Measurements from ENCODE around the gene ITGB1. TPM values are rescaled to one million over a fixed set of nuclear protein-coding genes. Genes with fewer than 3 reads are reported as not detected.

Gene ITGB1
- total and polyA plus RNA-seq, 10 of the 15 experiments (the other 5 are each of a cell fraction or from before 2014, with no cell fraction given), result 2.8 to 20.7 (median 10.4) TPM

GRCh38 chr10:32931593-32931992 is 26.4 kb downstream of the ITGB1 start:
- TF ChIP-seq RUNX3 (IDR thresholded peaks at IDR 0.05; ENCODE audit: low read length) (peak; percentile 89), ATF2 (IDR thresholded peaks at IDR 0.05; ENCODE audit: low read length) (peak; percentile 34; the same call in 1 of the 2 replicates), JUND (IDR thresholded peaks at IDR 0.05; ENCODE audit: low read depth, low read length) (no peak), MEF2A (IDR thresholded peaks at IDR 0.05; ENCODE audit: insufficient read depth, low read depth, low read length) (peak; percentile 72), NFIC (IDR thresholded peaks at IDR 0.05; ENCODE audit: low read depth, low read length) (peak; percentile 51), TCF7 (IDR thresholded peaks at IDR 0.05; ENCODE audit: borderline replicate concordance) (peak; percentile 86), FOXM1 (IDR thresholded peaks at IDR 0.05; ENCODE audit: low read depth, low read length) (0 out of 2 replicates have a peak, but pooled peaks have one; percentile 28), ZNF687 (IDR thresholded peaks at IDR 0.05) (no peak), MEF2B (IDR thresholded peaks at IDR 0.05; ENCODE audit: partially characterized antibody, poor library complexity, severe bottlenecking) (peak; percentile 60), ZNF24 (IDR thresholded peaks at IDR 0.05) (peak; percentile 80; the same call in 1 of the 2 replicates)
- no peak overlapping the region for H3K4me2 ChIP-seq (ENCODE audit: control insufficient read depth, insufficient read depth)
- ChIA-PET RAD21 (ENCODE audit: unreplicated experiment) (interaction anchor here (0.7 kb wide), 1 partner anchor 48 kb away, joined by 3 read pairs; no protein-coding TSS in a partner anchor), POLR2A (no interaction called here), CTCF (interaction anchor here (1.1 kb wide), 3 partner anchors 9 to 25 kb away, joined by 3 to 4 read pairs (median 3); no protein-coding TSS in a partner anchor), SMC1A (ENCODE audit: uncharacterized antibody, unreplicated experiment) (interaction anchor here (1.0 kb wide), 1 partner anchor 12 kb away, joined by 3 read pairs; no protein-coding TSS in a partner anchor)
- BruUV-seq (replicated peaks), result no TSS peak
- no peak overlapping the region for H3K27ac ChIP-seq (ENCODE audit: control insufficient read depth, insufficient read depth)
- H3K36me3 ChIP-seq (ENCODE audit: control insufficient read depth in 2 of 2, insufficient read depth in 2 of 2, low read length in 1 of 2), result peaks cover 0 to 9% of the 10 kb centered on the region in 2 experiments; a peak in 2 of 4 replicates
- no peak overlapping the region for H3K4me3 ChIP-seq
- FAIRE-seq (no peak), ATAC-seq (peak; percentile 37; the same call in 2 of the 3 replicates), DNase-seq (ENCODE audit: low read depth, low spot score) (no peak)
- no peaks in the 10 kb centered on the region for H4K20me1 ChIP-seq (ENCODE audit: control insufficient read depth, insufficient read depth)
- no peaks in the 10 kb centered on the region; the same call in 2 of the 3 replicates for H3K9me3 ChIP-seq (replicated peaks; ENCODE audit: control insufficient read depth, insufficient read depth, low read length)
- intact Hi-C loops (cut with micrococcal nuclease; ENCODE audit: unreplicated experiment) (no loop called here), in situ Hi-C loops (cut with MboI) (no loop called here)
- H2AFZ ChIP-seq (ENCODE audit: control insufficient read depth, low read depth, low read length), result no peak overlapping the region
- H3K27me3 ChIP-seq (replicated peaks in 1 of 2; ENCODE audit: control insufficient read depth in 2 of 2, insufficient read depth in 2 of 2, low read length in 1 of 2), result no peaks in the 10 kb centered on the region
- no peak overlapping the region for H3K9ac ChIP-seq (ENCODE audit: control insufficient read depth, insufficient read depth, low read length)
- H3K79me2 ChIP-seq (ENCODE audit: control insufficient read depth, insufficient read depth, low read length), result no peaks in the 10 kb centered on the region
- no peaks in the 10 kb centered on the region for H3K4me1 ChIP-seq (ENCODE audit: control insufficient read depth, insufficient read depth, low read length)
- 0% methylated on average over 1 of the region's 1 CpG for WGBS (ENCODE audit: insufficient coverage, insufficient replicate concordance, low lambda C conversion rate, missing lambda C conversion rate)
